HG02884 (cell line): ENCODE results near the gene PDGFD.
"Not testable (repeated sequence)": the region's sequence is repeated elsewhere in the genome, so short reads cannot be mapped to it uniquely, and the experiment has no call there.

Source experiments
- ATAC-seq: cut with Tn5 transposase; IDR thresholded peaks from one replicate; pipeline ENCODE4 v1.9.1; 2021; ENCODE audit warnings: mild to moderate bottlenecking, moderate library complexity; ENCODE audit not compliant: unreplicated experiment

The PDGFD gene

GRCh38 chr11:104057908-104058307 lies 106.0 kb downstream of the PDGFD start:
- ATAC-seq = no peak

GRCh38 chr11:104055596-104055995 lies 108.4 kb downstream of the PDGFD start:
- no peak for ATAC-seq

- no peak for ATAC-seq
Measured at GRCh38 chr11:104054911-104055529, 108.9 kb downstream of the PDGFD start.

GRCh38 chr11:104053743-104054478 lies 110.0 kb downstream of the PDGFD start:
- ATAC-seq = no peak

GRCh38 chr11:104051778-104052177 lies 112.2 kb downstream of the PDGFD start:
- ATAC-seq = no peak

GRCh38 chr11:104049116-104049515 lies 114.8 kb downstream of the PDGFD start:
- no peak for ATAC-seq

- ATAC-seq = not testable (repeated sequence)
Measured at GRCh38 chr11:104046858-104047257, 117.1 kb downstream of the PDGFD start.

- ATAC-seq = no peak
Measured at GRCh38 chr11:104046331-104046730, 117.6 kb downstream of the PDGFD start.

GRCh38 chr11:104043678-104044239 lies 120.2 kb downstream of the PDGFD start:
- no peak for ATAC-seq

GRCh38 chr11:104043142-104043541 lies 120.8 kb downstream of the PDGFD start:
- ATAC-seq = no peak

GRCh38 chr11:104041792-104042191 lies 122.2 kb downstream of the PDGFD start:
- no peak for ATAC-seq

GRCh38 chr11:104036995-104037394 lies 127.0 kb downstream of the PDGFD start:
- no peak for ATAC-seq

GRCh38 chr11:104036588-104036987 lies 127.4 kb downstream of the PDGFD start, which contains the start of gene DDI1:
Gene DDI1 (plus strand): TSS chr11:104036640. CDS start chr11:104036823, 183 bp downstream.
- no peak for ATAC-seq

- ATAC-seq = no peak
Measured at GRCh38 chr11:104033561-104033960, 130.4 kb downstream of the PDGFD start.

GRCh38 chr11:104033134-104033533 lies 130.8 kb downstream of the PDGFD start:
- no peak for ATAC-seq

GRCh38 chr11:104028476-104029263 lies 135.3 kb downstream of the PDGFD start:
- ATAC-seq = no peak

GRCh38 chr11:104024572-104024971 lies 139.4 kb downstream of the PDGFD start:
- no peak for ATAC-seq

GRCh38 chr11:104015649-104016415 lies 148.1 kb downstream of the PDGFD start:
- ATAC-seq = peak; percentile 86

- no peak for ATAC-seq
Measured at GRCh38 chr11:104011044-104011443, 152.9 kb downstream of the PDGFD start.

- no peak for ATAC-seq
Measured at GRCh38 chr11:104009744-104010143, 154.2 kb downstream of the PDGFD start.
